Stimulated activated CD8-positive, alpha-beta memory T cell treated with anti-CD3 and anti-CD28 coated beads, Interleukin-4, amount 100 ng/mL, for 4 hours (primary cell): Measurements from ENCODE around the gene PCGF3.
"Not testable (repeated sequence)": the region's sequence is repeated elsewhere in the genome, so short reads cannot be mapped to it uniquely, and the experiment has no call there.

Experiments used
- DNase-seq, 2 donors: peaks; one replicate each; pipeline ENCODE4 v3.0.0-alpha.2; 2020; ENCODE audit warnings: low read depth in 2 of 2, low spot score in 1 of 2

The PCGF3 gene

GRCh38 chr4:703336-704197, 2.1 kb upstream of the PCGF3 start:
- DNase-seq, result no peak

DNA sequence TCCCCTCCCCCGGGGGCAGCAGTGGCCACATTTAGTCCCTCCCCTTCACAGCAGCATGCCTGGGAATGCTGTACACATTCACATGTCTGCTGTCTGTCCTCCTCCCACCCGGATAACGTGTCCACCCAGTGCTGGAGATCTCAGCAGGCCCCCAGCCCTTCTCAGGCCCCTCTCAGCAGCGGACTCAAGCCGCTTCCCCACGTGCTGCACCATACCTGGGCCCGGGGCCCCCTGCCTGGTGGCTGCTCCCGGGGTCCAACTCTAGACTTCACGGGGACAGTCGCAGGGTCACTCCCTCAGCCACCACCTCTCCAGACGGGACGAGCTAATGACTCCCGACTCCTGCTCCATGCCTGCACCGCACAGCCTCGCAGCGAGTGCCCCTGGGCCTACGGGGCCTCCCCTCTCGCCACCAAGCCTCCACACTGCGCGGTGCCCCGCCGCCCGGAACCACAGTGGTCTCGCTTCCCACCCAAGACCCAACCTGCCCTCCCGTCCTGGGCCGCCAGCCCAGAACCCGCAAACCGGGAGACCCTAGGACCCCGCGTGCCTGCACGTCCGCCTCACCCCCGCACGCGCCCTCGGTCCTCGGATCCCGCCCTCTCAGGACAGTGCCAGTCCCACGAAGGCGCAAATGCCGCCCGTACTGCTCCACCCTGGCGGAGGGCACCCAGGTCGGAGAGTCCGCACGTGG, 1.3 kb upstream of the PCGF3 start:
- no peak for DNase-seq

- no peak for DNase-seq
These were observed 708 bp upstream of the PCGF3 start for GRCh38 chr4:704971-705277.

DNA sequence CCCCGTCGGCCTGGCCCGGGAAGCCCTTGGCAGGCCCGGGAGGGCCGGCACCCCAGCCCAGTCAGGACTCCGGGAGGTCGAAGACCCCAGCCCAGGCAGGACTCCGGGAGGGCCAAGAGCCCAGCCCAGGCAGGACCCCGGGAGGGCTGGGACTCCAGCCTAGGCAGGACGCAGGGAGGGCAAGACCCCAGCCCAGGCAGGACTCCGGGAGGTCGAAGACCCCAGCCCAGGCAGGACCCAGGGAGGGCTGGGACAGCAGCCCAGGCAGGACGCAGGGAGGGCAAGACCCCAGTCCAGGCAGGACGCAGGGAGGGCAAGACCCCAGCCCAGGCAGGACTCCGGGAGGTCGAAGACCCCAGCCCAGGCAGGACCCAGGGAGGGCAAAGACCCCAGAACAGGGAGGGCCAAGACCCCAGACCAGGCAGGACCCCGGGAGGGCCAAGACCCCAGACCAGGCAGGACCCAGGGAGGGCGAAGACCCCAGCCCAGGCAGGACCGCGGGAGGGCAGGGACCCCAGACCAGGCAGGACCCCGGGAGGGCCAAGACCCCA, 526 bp downstream of the PCGF3 start:
- not testable (repeated sequence) for DNase-seq

DNA sequence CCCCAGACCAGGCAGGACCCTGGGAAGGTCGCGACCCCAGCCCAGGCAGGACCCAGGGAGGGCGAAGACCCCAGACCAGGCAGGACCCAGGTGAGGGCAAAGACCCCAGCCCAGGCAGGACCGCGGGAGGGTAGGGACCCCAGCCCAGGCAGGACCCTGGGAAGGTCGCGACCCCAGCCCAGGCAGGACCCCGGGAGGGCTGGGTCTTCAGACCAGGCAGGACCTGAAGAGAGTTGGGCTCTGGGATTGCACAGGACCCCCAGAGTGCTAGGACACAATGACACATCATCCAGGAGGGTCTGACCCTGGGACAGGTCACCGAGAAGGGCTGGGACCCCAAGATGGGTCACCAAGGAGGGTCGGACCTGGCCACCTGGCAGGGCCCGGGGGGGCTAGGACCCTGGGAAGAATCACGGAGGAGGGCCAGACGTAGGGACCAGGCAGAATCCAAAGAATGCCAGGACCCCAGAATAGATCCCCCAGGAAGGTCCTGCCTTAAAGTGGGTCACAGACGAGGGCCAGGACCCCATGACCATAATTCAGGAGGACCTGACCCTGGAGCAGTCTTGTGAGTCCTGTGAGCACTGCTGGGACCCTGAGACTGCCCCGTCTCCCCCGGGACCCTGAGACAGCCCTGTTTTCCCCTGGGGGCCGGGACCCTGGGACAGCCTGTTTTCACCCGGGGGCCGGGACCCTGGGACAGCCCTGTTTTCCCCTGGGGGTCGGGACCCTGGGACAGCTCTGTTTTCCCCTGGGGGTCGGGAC, 1.4 kb downstream of the PCGF3 start:
- DNase-seq, result no peak

GRCh38 chr4:707929-708630, 2.4 kb downstream of the PCGF3 start:
- DNase-seq, result no peak

- no peak for DNase-seq
These were observed 3.0 kb downstream of the PCGF3 start for GRCh38 chr4:708631-708933.

GRCh38 chr4:709348-709747, 3.7 kb downstream of the PCGF3 start:
- DNase-seq, result no peak

GRCh38 chr4:710116-710515, 4.5 kb downstream of the PCGF3 start:
- no peak for DNase-seq

- no peak for DNase-seq
These were observed 5.3 kb downstream of the PCGF3 start for GRCh38 chr4:710916-711315.

DNA sequence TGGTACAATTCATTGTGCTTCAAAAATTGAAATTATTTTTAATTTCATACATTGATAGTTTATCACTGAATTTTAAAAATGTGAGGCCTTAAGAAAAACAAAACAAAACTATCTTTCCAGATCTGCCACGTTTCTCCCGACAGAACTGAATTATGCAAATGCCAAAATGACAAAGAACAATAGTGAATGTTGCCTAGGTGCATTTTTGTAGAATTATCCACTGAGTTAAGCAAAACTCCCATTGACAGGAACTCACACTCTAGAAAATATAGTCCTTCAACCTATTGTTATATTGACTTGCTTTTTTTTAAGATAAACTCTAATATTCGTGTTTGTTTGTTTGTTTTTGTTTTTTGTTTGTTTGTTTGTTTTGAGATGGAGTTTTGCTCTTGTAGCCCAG, 6.5 kb downstream of the PCGF3 start:
- no peak for DNase-seq

DNA sequence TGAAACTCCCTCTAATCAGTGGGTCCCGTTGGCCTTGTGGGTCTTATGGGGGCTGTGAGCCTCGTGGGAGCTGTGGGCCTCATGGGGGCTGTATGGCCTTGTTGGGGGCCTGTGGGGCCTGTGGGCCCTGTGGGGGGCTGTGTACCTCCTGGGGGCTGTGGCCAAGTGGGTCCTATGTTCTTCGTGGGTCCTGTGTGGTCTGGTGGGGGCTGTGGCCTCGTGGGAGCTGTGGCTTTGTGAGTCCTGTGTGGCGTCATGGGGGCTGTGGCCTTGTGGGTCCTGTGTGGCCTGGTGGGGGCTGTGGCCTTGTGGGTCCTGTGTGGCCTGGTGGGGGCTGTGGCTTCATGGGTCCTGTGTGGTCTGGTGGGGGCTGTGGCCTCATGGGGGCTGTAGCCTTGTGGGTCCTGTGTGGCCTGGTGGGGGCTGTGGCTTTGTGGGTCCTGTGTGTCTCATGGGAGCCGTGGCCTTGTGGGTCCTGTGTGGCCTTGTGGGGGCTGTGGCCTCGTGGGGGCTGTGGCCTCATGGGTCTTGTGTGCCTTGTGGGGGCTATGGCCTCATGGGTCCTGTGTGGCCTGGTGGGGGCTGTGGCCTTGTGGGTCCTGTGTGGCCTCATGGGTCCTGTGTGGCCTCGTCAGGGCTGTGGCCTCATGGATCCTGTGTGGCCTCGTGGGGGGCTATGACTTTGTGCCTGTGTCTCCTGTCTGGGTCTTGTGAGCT, 7.4 kb downstream of the PCGF3 start:
- DNase-seq, result no peak

DNA sequence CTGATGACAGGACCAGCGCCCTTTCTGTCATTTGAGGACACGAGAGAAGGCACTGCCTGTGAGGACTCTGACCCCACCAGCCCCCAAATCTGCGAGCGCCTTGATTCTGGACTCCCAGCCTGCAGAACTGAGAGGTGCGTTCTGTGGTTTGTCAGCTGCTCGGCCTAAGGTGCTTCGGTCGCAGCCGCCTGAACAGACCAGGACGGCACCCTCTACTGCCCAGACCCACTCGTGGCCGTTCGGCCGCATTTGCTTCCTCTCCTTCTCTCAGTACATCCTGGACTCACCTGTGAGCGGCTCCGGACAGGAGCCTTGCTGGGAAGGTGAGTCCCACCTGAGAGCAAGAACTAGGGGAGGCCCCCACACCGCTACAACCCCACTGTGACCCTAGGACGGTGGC, 8.5 kb downstream of the PCGF3 start:
- no peak for DNase-seq

GRCh38 chr4:717601-718320, 12.1 kb downstream of the PCGF3 start:
- no peak for DNase-seq

DNA sequence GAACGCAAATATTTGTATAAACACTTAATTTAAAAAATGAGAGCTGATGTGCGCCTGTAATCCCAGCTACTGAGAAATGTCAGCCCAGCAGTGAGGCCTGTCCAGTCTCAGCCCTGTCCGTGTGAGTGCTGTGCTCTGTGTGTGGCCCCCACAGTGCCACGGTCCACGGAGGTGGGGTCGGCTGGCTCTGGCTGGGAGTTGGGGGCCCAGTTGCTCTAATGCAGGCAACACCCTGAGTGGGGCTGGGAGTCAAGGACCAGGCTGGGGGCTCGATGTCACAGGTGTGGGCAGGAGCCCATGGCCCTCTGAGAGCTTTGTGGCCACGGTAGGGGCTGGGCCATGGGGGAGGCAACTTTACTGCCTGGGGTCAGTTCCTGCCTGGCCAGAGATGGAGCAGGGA, 12.8 kb downstream of the PCGF3 start:
- no peak for DNase-seq

- no peak for DNase-seq
These were observed 14.7 kb downstream of the PCGF3 start for GRCh38 chr4:720111-720860.

DNA sequence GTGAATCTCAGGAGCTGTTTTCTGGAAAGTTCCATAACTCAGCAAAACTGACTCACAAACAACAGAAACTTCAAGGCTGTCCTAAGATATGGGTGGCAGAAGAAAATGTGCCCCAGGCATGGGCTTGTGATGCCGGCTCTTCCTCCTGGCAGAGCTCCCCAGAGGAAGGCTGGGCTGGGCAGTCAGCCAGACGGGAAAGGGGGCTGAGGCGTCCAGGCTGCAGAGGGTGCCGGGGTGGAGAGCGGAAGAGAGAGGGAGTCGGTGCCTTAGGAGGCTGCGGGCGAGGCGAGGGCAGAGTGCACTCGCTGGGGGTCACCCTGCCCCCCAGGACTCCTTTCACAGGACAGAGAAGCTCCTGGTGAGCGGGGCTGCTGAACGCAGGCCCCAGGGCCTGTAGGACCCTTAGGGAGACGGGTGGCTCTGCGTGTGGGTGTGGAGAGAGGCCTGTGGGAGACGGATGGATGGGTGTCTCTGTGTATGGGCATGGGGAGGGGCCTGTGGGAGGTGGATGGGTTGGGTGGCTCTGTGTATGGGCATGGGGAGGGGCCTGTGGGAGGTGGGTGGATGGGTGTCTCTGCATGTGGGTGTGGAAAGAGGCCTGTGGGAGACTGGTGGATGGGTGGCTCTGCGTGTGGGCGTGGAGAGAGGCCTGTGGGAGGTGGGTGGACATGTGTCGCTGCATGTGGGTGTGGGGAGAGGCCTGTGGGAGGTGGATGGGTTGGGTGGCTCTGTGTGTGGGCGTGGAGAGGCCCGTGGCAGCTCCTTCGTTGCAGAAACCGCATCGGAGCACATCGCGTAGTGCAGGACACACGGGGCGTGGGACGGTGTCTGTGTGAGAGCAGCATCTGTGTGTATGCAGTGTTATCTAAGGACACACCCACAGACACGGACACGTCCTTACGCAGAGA, 15.9 kb downstream of the PCGF3 start:
- no peak for DNase-seq

DNA sequence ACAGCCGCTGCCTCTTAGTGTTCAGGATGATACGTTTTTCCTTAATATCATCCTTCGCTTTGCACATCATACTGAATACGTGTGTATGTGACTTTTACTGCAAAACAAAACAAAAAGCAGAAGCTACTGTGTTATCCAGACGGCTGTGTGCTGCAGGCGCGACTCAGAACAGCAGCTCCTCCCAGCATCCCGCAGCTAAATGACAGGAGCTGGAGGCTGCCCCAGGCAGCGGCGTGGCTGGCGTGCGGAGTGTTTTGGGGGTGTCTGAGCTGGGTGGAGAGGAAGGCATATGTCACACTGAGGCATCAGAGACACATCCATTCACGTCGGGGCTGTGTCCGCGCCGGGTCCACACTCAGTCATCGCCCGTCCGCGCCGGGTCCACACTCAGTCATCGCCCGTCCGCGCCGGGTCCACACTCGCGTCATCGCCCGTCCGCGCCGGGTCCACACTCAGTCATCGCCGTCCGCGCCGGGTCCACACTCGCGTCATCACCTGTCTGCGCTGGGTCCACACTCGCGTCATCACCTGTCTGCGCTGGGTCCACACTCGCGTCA, 16.6 kb downstream of the PCGF3 start:
- no peak for DNase-seq
